A549 (cell line): ENCODE data around the gene ATP2A2. TPM values are rescaled to one million over a fixed set of nuclear protein-coding genes. Genes with fewer than 3 reads are reported as not detected.

ENCODE experiments used
- ATAC-seq, 2 experiments: fragments of 200-7000 bp in 1 of 2; fragments of >200 bp in 1 of 2; cut with Nextera tagmentation in 1 of 2; cut with Tn5 transposase in 1 of 2; 3 replicates each; pipeline versions ENCODE4 v1.8.0 to v1.9.1; 2018 to 2020; ENCODE audit warnings: mild to moderate bottlenecking in 1 of 2, moderate library complexity in 1 of 2
- CTCF ChIA-PET: fragments of 300-600 bp; sonication (Branson Sonifier 250); formaldehyde crosslinking; extraction: SDS; loops from one replicate; lab custom pipeline; 2021; ENCODE audit warnings: antibody characterized with exemption, inconsistent platforms; lab: Yijun Ruan, JAX
- POLR2A ChIA-PET: fragments of 350-600 bp; formaldehyde crosslinking; extraction: SDS; loops from one replicate; lab custom pipeline; 2021; ENCODE audit warnings: antibody characterized with exemption, inconsistent platforms; lab: Yijun Ruan, JAX
- DNase-seq, 2 experiments: peaks; one replicate each; pipeline versions ENCODE4 v3.0.0 to v3.0.0-alpha.2; 2011 to 2016; ENCODE audit warnings: low read depth in 1 of 2, low spot score in 1 of 2
- FAIRE-seq: peaks from 2 replicates; lab custom pipeline; 2011; peaks lifted over from hg19 to GRCh38; lab: Jason Lieb, UNC
- H3K27ac ChIP-seq, 2 experiments: fragments of >200 bp; sonication (Bioruptor Twin); formaldehyde crosslinking; 3 replicates each; pipeline ENCODE4 v1.5.1; 2016 to 2017
- H3K4me1 ChIP-seq: fragments of >200 bp; sonication (Bioruptor Twin); formaldehyde crosslinking; 3 replicates; pipeline ENCODE4 v1.6.1; 2016
- H3K4me2 ChIP-seq: fragments of >200 bp; sonication (Bioruptor Twin); formaldehyde crosslinking; 3 replicates; pipeline ENCODE4 v1.6.1; 2016
- H3K4me3 ChIP-seq: fragments of >200 bp; sonication (Bioruptor Twin); formaldehyde crosslinking; 3 replicates; pipeline ENCODE4 v1.5.1; 2016
- H3K9me3 ChIP-seq: fragments of >200 bp; sonication (Bioruptor Twin); formaldehyde crosslinking; 3 replicates; pipeline ENCODE4 v1.6.1; 2016
- CBX2 ChIP-seq: fragments of 200-600 bp; sonication (generic); IDR thresholded peaks from 2 replicates; pipeline ENCODE4 v1.6.1; 2016; ENCODE audit warnings: low read depth, mild to moderate bottlenecking, borderline replicate concordance
- CBX8 ChIP-seq: fragments of 200-600 bp; sonication (generic); IDR thresholded peaks from 2 replicates; pipeline ENCODE4 v1.6.1; 2016
- CEBPB ChIP-seq, 2 experiments: fragments of >200 bp in 1 of 2; sonication (Bioruptor Twin) in 1 of 2; formaldehyde crosslinking in 1 of 2; IDR thresholded peaks; 2 replicates each; pipeline ENCODE4 v1.6.1; 2012 to 2016
- CHD2 ChIP-seq: fragments of 150-350 bp; IDR thresholded peaks from 2 replicates; pipeline ENCODE4 v1.6.1; 2014; ENCODE audit warnings: low read length; ENCODE audit not compliant: partially characterized antibody
- FOSB ChIP-seq: fragments of 250-450 bp; sonication (Bioruptor Pico); IDR thresholded peaks from 2 replicates; pipeline ENCODE4 v1.5.0; 2020; ENCODE audit warnings: mild to moderate bottlenecking, moderate library complexity
- FOSL2 ChIP-seq, 2 experiments: fragments of 450-650 bp in 1 of 2; fragments of >200 bp in 1 of 2; sonication (Bioruptor Twin) in 1 of 2; formaldehyde crosslinking; IDR thresholded peaks; 2 replicates each; pipeline versions ENCODE4 v1.5.0 to v1.6.1; 2016 to 2020; ENCODE audit warnings: mild to moderate bottlenecking in 1 of 2, moderate library complexity in 1 of 2
- HDAC2 ChIP-seq: fragments of 200-600 bp; sonication (generic); IDR thresholded peaks from 2 replicates; pipeline ENCODE4 v1.6.1; 2016
- HOXA7 ChIP-seq: fragments of 250-450 bp; sonication (Bioruptor Pico); IDR thresholded peaks from 2 replicates; pipeline ENCODE4 v1.5.0; 2020; ENCODE audit warnings: mild to moderate bottlenecking, moderate library complexity
- HOXB5 ChIP-seq: fragments of 250-450 bp; sonication (Bioruptor Pico); IDR thresholded peaks from 2 replicates; pipeline ENCODE4 v1.5.0; 2020; ENCODE audit warnings: mild to moderate bottlenecking, moderate library complexity
- MAFK ChIP-seq: fragments of 450-650 bp; IDR thresholded peaks from 2 replicates; pipeline ENCODE4 v1.6.1; 2014; ENCODE audit not compliant: partially characterized antibody
- MAZ ChIP-seq: fragments of 150-350 bp; IDR thresholded peaks from 2 replicates; pipeline ENCODE4 v1.6.1; 2014; ENCODE audit warnings: antibody characterized with exemption, low read depth, low read length, borderline replicate concordance
- MYC ChIP-seq: IDR thresholded peaks from 2 replicates; pipeline ENCODE4 v1.6.1; 2012; ENCODE audit warnings: mild to moderate bottlenecking, inconsistent platforms, low read length, improper control_type of control experiment, borderline replicate concordance
- NFE2L2 ChIP-seq: fragments of 150-350 bp; conservative IDR thresholded peaks from 2 replicates; pipeline ENCODE4 v1.6.1; 2014; ENCODE audit warnings: low read length
- PBX3 ChIP-seq: IDR thresholded peaks from 2 replicates; pipeline ENCODE4 v1.6.1; 2012
- PHF8 ChIP-seq: fragments of 200-600 bp; sonication (generic); IDR thresholded peaks from 2 replicates; pipeline ENCODE4 v1.6.1; 2016; ENCODE audit warnings: low read depth, mild to moderate bottlenecking, antibody characterized with exemption, moderate library complexity, borderline replicate concordance
- POLR2A ChIP-seq: IDR thresholded peaks from 2 replicates; pipeline ENCODE4 v1.6.1; 2012; ENCODE audit warnings: mild to moderate bottlenecking, low read length
- RARB ChIP-seq: fragments of 250-450 bp; sonication (Bioruptor Pico); IDR thresholded peaks from 2 replicates; pipeline ENCODE4 v1.8.0; 2021; ENCODE audit warnings: mild to moderate bottlenecking, moderate library complexity
- REST ChIP-seq: fragments of 200-600 bp; sonication (generic); IDR thresholded peaks from 2 replicates; pipeline ENCODE4 v1.6.1; 2016; ENCODE audit warnings: antibody characterized with exemption, mild to moderate bottlenecking, moderate library complexity
- RFX5 ChIP-seq: fragments of 450-650 bp; IDR thresholded peaks from 2 replicates; pipeline ENCODE4 v1.7.1; 2014; ENCODE audit warnings: antibody characterized with exemption, mild to moderate bottlenecking, moderate library complexity
- RNF2 ChIP-seq: fragments of 200-600 bp; sonication (generic); IDR thresholded peaks from 2 replicates; pipeline ENCODE4 v1.6.1; 2016; ENCODE audit warnings: low read depth, mild to moderate bottlenecking, antibody characterized with exemption, moderate library complexity, borderline replicate concordance
- SREBF2 ChIP-seq: fragments of 450-650 bp; IDR thresholded peaks from 2 replicates; pipeline ENCODE4 v1.6.1; 2014; ENCODE audit warnings: mild to moderate bottlenecking, moderate library complexity
- TFCP2L1 ChIP-seq: fragments of 250-450 bp; sonication (Bioruptor Pico); IDR thresholded peaks from 2 replicates; pipeline ENCODE4 v1.5.0; 2021; ENCODE audit warnings: mild to moderate bottlenecking
- ZNF302 ChIP-seq: fragments of 250-450 bp; sonication (Bioruptor Pico); IDR thresholded peaks from 2 replicates; pipeline ENCODE4 v1.9.0; 2021; ENCODE audit warnings: inconsistent platforms, mild to moderate bottlenecking, moderate library complexity
- WGBS: methylation state at CpG from one replicate; pipeline ENCODE4 v1.1.6; 2017; ENCODE audit errors: missing lambda C conversion rate; 5-methylcytosine and 5-hydroxymethylcytosine counted together
- polyA plus RNA-seq, 4 experiments: library from polyadenylated mRNA; depleted of rRNA in 3 of 4; stranded (reverse); fragments of >200 nt; fragmentation: RNase III in 1 of 4; extraction: RNeasy Plus Mini Kit Qiagen cat#74134 plus additional on column Dnase treatment in 1 of 4; gene quantifications; 2 replicates in 3 of 4; 3 replicates in 1 of 4; pipeline ENCODE4 v1.2.3, GENCODE V29; 2011 to 2017
- TF ChIP-seq, protein P1 (sequence below): IDR thresholded peaks from 2 replicates; pipeline ENCODE4 v1.6.1; 2012; ENCODE audit warnings: low read depth, borderline replicate concordance
- TF ChIP-seq, protein P2 (sequence below): fragments of >200 bp; sonication (Bioruptor Twin); formaldehyde crosslinking; IDR thresholded peaks from 3 replicates; pipeline ENCODE4 v1.6.1; 2016

The ATP2A2 gene
- polyA plus RNA-seq, 2 of the 4 experiments (the other 2 are of a cell fraction) = 342 to 415 TPM

- H3K27ac ChIP-seq = peak overlapping the region; percentile 96 to 97
- POLR2A ChIA-PET = no interaction called here
- ATAC-seq = peak in 1 of 2 experiments; percentile 24; a peak in 2 of 6 replicates
- peaks cover 69% of the 10 kb centered on the region for H3K4me1 ChIP-seq
- WGBS = 23% methylated on average over 9 of the region's 9 CpGs
- H3K4me3 ChIP-seq = no peak overlapping the region
- H3K4me2 ChIP-seq = peak overlapping the region; percentile 67
- no peak for DNase-seq
- FAIRE-seq = no peak
- TF ChIP-seq FOSB (CRISPR knock-in tag) (no peak), CBX8 (no peak), HOXB5 (CRISPR knock-in tag) (peak; percentile 39; the same call in 1 of the 2 replicates), HDAC2 (no peak), REST (no peak), TFCP2L1 (CRISPR knock-in tag) (no peak), RFX5 (no peak), FOSL2 (IDR thresholded peaks at IDR 0.05) (no peak), FOSL2 (CRISPR knock-in tag; IDR thresholded peaks at IDR 0.05) (no peak), ZNF302 (CRISPR knock-in tag) (0 out of 2 replicates have a peak, but pooled peaks have one; percentile 18), HOXA7 (0 out of 2 replicates have a peak, but pooled peaks have one; percentile 50)
- TF ChIP-seq, protein P1, sequence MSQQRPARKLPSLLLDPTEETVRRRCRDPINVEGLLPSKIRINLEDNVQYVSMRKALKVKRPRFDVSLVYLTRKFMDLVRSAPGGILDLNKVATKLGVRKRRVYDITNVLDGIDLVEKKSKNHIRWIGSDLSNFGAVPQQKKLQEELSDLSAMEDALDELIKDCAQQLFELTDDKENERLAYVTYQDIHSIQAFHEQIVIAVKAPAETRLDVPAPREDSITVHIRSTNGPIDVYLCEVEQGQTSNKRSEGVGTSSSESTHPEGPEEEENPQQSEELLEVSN = 0 out of 2 replicates have a peak, but pooled peaks have one; percentile 39
- no peaks in the 10 kb centered on the region for H3K9me3 ChIP-seq
- CTCF ChIA-PET = interaction anchor here (1.3 to 1.5 kb wide), 2 partner anchors 26 to 29 kb away, joined by 3 read pairs; no protein-coding TSS in a partner anchor
Measured at GRCh38 chr12:110253176-110253575, 27.9 kb upstream of the ATP2A2 start.

GRCh38 chr12:110254971-110255540, 26.0 kb upstream of the ATP2A2 start:
- ChIA-PET POLR2A (no interaction called here), CTCF (no interaction called here)
- Histone ChIP-seq H3K4me1 (peaks cover 50% of the 10 kb centered on the region), H3K27ac (peak overlapping the region; percentile 96 to 97; a peak in 5 of 6 replicates), H3K4me3 (no peak overlapping the region), H3K4me2 (no peak overlapping the region), H3K9me3 (no peaks in the 10 kb centered on the region)
- no peak for DNase-seq
- FAIRE-seq = no peak
- TF ChIP-seq RARB (CRISPR knock-in tag) (no peak), MAZ (no peak), MYC (no peak), MAFK (no peak), SREBF2 (no peak), CBX2 (no peak), PHF8 (no peak), RFX5 (no peak), TFCP2L1 (CRISPR knock-in tag) (no peak), HOXB5 (CRISPR knock-in tag) (no peak), RNF2 (no peak), CHD2 (no peak), NFE2L2 (no peak), POLR2A (no peak), CEBPB (IDR thresholded peaks at IDR 0.05) (no peak), PBX3 (no peak)
- TF ChIP-seq, protein P2, sequence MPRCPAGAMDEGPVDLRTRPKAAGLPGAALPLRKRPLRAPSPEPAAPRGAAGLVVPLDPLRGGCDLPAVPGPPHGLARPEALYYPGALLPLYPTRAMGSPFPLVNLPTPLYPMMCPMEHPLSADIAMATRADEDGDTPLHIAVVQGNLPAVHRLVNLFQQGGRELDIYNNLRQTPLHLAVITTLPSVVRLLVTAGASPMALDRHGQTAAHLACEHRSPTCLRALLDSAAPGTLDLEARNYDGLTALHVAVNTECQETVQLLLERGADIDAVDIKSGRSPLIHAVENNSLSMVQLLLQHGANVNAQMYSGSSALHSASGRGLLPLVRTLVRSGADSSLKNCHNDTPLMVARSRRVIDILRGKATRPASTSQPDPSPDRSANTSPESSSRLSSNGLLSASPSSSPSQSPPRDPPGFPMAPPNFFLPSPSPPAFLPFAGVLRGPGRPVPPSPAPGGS = no peak
- WGBS = 98% methylated on average over 6 of the region's 6 CpGs
- no peak for ATAC-seq
